ENCODE measurements around the gene TXLNG. TPM values are rescaled to one million over a fixed set of nuclear protein-coding genes. Genes with fewer than 3 reads are reported as not detected.

Gene TXLNG
- total and polyA plus RNA-seq, 2 experiments from 2014 or later: 4.1 to 6.4 TPM

DNA sequence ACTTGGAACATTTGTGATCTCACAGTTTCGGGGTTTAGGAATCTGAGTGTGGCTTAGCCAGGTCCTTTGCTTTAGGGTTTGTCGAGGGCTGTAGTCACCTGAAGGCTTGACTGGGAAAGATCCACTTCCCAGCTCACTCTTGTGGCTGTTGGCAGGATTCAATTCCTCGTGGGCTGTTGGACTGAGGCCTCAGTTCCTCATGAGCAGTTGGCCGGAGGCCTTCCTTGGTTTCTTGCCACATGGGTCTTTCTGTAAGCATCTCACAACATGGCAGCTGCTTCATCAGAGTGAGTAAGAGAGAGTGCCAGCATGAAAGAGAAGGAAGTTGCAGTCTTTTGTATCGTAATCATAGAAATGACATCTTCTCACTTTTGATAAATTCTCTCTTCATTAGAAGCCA lies 11.1 kb downstream of the TXLNG start:
- Histone ChIP-seq H3K79me2 (ENCODE audit: insufficient read depth) (peaks cover 44% of the 10 kb centered on the region), H3K27me3 (replicated peaks; ENCODE audit: insufficient read depth) (no peaks in the 10 kb centered on the region), H3K9me2 (ENCODE audit: insufficient read depth) (no peaks in the 10 kb centered on the region), H3F3A (ENCODE audit: insufficient read depth) (peaks cover 13% of the 10 kb centered on the region; the same call in 1 of the 2 replicates), H3K4me2 (ENCODE audit: unreplicated experiment) (peak overlapping the region; percentile 57), H3K4me1 (ENCODE audit: insufficient read depth) (peaks cover 10% of the 10 kb centered on the region), H3K27ac (peak overlapping the region; percentile 85), H3K36me3 (ENCODE audit: low read depth) (no peaks in the 10 kb centered on the region), H3K9ac (peak overlapping the region; percentile 55), H3K4me3 (no peak overlapping the region), H4K20me1 (ENCODE audit: insufficient read depth) (no peaks in the 10 kb centered on the region), H3K9me3 (ENCODE audit: low read depth) (no peaks in the 10 kb centered on the region), H2AFZ (no peak overlapping the region)
- TF ChIP-seq EZH2 (IDR thresholded peaks at IDR 0.05; ENCODE audit: insufficient read depth, poor library complexity, severe bottlenecking) (no peak), EZH2phosphoT487 (IDR thresholded peaks at IDR 0.05; ENCODE audit: insufficient read depth, low read depth) (no peak)
- in situ Hi-C loops (cut with MboI): no loop called here
- 50 to 53% methylated on average over 5 of the region's 5 CpGs for WGBS, 2 experiments (ENCODE audit: low coverage in 1 of 2, low lambda C conversion rate in 2 of 2, missing lambda C conversion rate in 2 of 2)
- DNase-seq: peak; percentile 68

DNA sequence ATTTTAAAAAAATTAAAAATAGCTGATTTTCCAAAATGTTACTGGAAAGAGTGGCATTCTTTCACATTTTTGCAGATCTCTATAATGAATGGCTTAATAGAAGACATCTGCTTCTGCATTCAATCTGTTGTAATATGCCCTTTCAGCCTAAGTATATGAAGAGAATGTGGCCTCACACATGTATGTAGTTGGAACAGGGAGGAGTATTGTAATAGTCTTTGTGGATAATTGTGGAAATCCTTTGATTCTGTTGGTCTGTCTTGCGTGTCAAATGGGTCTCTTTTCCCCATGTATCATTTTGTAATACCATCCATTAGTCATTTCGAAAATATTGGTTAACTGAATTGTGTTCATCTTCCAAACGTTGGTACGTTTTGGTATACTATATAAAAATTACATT lies 11.6 kb downstream of the TXLNG start:
- Histone ChIP-seq H3K4me2 (ENCODE audit: unreplicated experiment) (peak overlapping the region; percentile 57), H3K9me2 (ENCODE audit: insufficient read depth) (no peaks in the 10 kb centered on the region), H4K20me1 (ENCODE audit: insufficient read depth) (no peaks in the 10 kb centered on the region), H3K9me3 (ENCODE audit: low read depth) (no peaks in the 10 kb centered on the region), H3F3A (ENCODE audit: insufficient read depth) (peaks cover 13% of the 10 kb centered on the region; the same call in 1 of the 2 replicates), H3K36me3 (ENCODE audit: low read depth) (no peaks in the 10 kb centered on the region), H3K4me3 (no peak overlapping the region), H3K27ac (peak overlapping the region; percentile 85), H3K9ac (peak overlapping the region; percentile 55), H3K4me1 (ENCODE audit: insufficient read depth) (peaks cover 10% of the 10 kb centered on the region), H3K79me2 (ENCODE audit: insufficient read depth) (peaks cover 42% of the 10 kb centered on the region; the same call in 1 of the 2 replicates), H2AFZ (no peak overlapping the region), H3K27me3 (replicated peaks; ENCODE audit: insufficient read depth) (no peaks in the 10 kb centered on the region)
- peak; percentile 41 for DNase-seq
- TF ChIP-seq EZH2phosphoT487 (IDR thresholded peaks at IDR 0.05; ENCODE audit: insufficient read depth, low read depth): no peak
- no peak for TF ChIP-seq EZH2 (IDR thresholded peaks at IDR 0.05; ENCODE audit: insufficient read depth, poor library complexity, severe bottlenecking)
- in situ Hi-C loops (cut with MboI): no loop called here
- WGBS, 2 experiments (ENCODE audit: low coverage in 1 of 2, low lambda C conversion rate in 2 of 2, missing lambda C conversion rate in 2 of 2): 2 to 5% methylated on average over 4 of the region's 4 CpGs

DNA sequence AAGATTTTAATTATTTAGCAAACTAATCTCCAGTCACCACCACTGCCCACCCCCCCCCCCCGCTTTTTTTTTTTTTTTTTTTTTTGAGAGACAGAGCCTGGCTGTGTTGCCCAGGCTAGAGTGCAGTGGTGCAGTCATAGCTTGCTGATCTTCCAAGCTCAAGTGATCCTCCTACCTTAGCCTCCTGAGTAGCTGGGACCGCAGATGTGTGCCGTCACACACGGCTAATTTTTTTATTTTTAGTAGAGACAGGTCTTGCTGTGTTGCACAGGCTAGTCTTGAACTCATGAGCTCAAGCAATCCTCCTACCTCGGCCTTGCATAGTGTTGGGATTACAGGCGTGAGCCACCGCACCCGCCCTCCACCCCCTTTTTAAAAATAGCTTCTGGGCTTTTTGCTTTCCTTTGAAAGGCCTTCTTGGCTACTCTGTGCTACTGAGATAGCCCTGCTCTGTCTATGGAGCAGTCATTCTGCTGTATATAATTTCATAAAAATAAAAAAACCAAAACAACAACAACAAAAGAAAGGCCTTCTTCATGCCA lies 18.7 kb downstream of the TXLNG start:
- Histone ChIP-seq H3K9ac (no peak overlapping the region), H3K27ac (no peak overlapping the region), H3K27me3 (replicated peaks; ENCODE audit: insufficient read depth) (no peaks in the 10 kb centered on the region), H3K79me2 (ENCODE audit: insufficient read depth) (peaks cover 66% of the 10 kb centered on the region), H2AFZ (no peak overlapping the region), H3K9me2 (ENCODE audit: insufficient read depth) (no peaks in the 10 kb centered on the region), H3K4me3 (no peak overlapping the region), H3K4me1 (ENCODE audit: insufficient read depth) (0 out of 2 replicates have a peak, but pooled peaks cover 9% of the 10 kb centered on the region), H3K9me3 (ENCODE audit: low read depth) (no peaks in the 10 kb centered on the region), H3K4me2 (ENCODE audit: unreplicated experiment) (no peak overlapping the region), H3K36me3 (ENCODE audit: low read depth) (no peaks in the 10 kb centered on the region), H3F3A (ENCODE audit: insufficient read depth) (no peaks in the 10 kb centered on the region), H4K20me1 (ENCODE audit: insufficient read depth) (no peaks in the 10 kb centered on the region)
- in situ Hi-C loops (cut with MboI): no loop called here
- TF ChIP-seq EZH2phosphoT487 (IDR thresholded peaks at IDR 0.05; ENCODE audit: insufficient read depth, low read depth): no peak
- no peak for TF ChIP-seq EZH2 (IDR thresholded peaks at IDR 0.05; ENCODE audit: insufficient read depth, poor library complexity, severe bottlenecking)
- 89 to 98% methylated on average over 7 to 8 of the region's 8 CpGs for WGBS, 2 experiments (ENCODE audit: low coverage in 1 of 2, low lambda C conversion rate in 2 of 2, missing lambda C conversion rate in 2 of 2)
- DNase-seq: no peak

DNA sequence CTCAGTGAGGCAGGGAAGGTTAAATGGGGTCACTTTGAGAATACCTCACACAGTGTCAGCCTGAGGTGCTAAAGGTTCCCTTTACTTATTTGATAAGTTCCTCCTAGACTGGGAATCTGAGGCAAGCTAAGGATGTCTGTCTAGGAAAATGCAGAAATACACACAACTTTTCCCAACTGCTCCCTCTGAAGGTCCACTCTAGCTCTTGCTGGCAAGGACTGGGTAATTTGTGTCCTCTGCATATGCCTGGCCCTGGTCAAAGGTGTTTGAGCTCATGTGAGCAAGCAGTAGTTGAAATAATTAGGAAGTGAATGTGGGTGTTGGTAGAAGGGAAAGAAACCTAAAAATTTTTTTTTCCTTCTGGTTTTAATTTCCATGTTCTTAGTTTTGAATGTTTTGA lies 21.3 kb downstream of the TXLNG start:
- H3F3A ChIP-seq (ENCODE audit: insufficient read depth): no peaks in the 10 kb centered on the region
- no peaks in the 10 kb centered on the region for H3K36me3 ChIP-seq (ENCODE audit: low read depth)
- H3K4me1 ChIP-seq (ENCODE audit: insufficient read depth): 0 out of 2 replicates have a peak, but pooled peaks cover 9% of the 10 kb centered on the region
- H3K27me3 ChIP-seq (replicated peaks; ENCODE audit: insufficient read depth): no peaks in the 10 kb centered on the region
- peak overlapping the region; percentile 70 for H3K9ac ChIP-seq
- peak overlapping the region; percentile 52 for H3K27ac ChIP-seq
- H3K9me3 ChIP-seq (ENCODE audit: low read depth): no peaks in the 10 kb centered on the region
- peak overlapping the region; percentile 75 for H3K4me3 ChIP-seq
- H4K20me1 ChIP-seq (ENCODE audit: insufficient read depth): no peaks in the 10 kb centered on the region
- H3K4me2 ChIP-seq (ENCODE audit: unreplicated experiment): peak overlapping the region; percentile 83
- no peak for TF ChIP-seq EZH2phosphoT487 (IDR thresholded peaks at IDR 0.05; ENCODE audit: insufficient read depth, low read depth)
- no peak for TF ChIP-seq EZH2 (IDR thresholded peaks at IDR 0.05; ENCODE audit: insufficient read depth, poor library complexity, severe bottlenecking)
- H2AFZ ChIP-seq: peak overlapping the region; percentile 73; the same call in 1 of the 2 replicates
- no peaks in the 10 kb centered on the region for H3K9me2 ChIP-seq (ENCODE audit: insufficient read depth)
- H3K79me2 ChIP-seq (ENCODE audit: insufficient read depth): peaks cover 64% of the 10 kb centered on the region
- DNase-seq: peak; percentile 63
- in situ Hi-C loops (cut with MboI): no loop called here
